ENCODE measurements around the gene DNAJC11. TPM values are rescaled to one million over a fixed set of nuclear protein-coding genes. Genes with fewer than 3 reads are reported as not detected.

The DNAJC11 gene
- total RNA-seq, 1 experiment from 2014 or later, result 93.6 TPM

DNA sequence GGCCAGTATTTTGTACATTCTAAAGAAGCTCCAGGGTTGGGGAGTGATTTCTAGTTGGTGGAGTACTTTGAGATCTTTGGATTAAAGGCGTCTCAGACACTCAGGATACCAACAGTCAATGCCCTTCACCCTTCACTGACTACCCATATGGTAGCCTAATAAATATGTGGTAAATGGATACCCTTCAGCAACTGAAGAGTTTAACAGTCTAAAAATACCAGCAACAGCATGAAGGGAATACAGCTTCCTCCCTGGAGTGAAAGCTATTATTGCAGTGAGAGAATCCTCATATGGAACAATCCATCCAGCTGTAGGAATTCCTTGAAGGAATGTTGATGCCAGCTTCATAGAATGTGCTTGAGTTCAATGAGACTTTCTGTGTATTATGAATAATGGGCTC lies 26.8 kb downstream of the DNAJC11 start:
- H3K4me1 ChIP-seq (ENCODE audit: control insufficient read depth, insufficient read depth, low read length), result no peaks in the 10 kb centered on the region
- H3K36me3 ChIP-seq (ENCODE audit: control insufficient read depth, insufficient read depth, low read length), result peaks cover 7% of the 10 kb centered on the region; the same call in 1 of the 2 replicates
- intact Hi-C loops (cut with micrococcal nuclease; ENCODE audit: unreplicated experiment) (no loop called here), in situ Hi-C loops (cut with HindIII; ENCODE audit: low pct_unique_long_range_greater_than_20kb, low sequenced_read_pairs) (no loop called here)
- ATAC-seq (no peak), DNase-seq (ENCODE audit: low read depth, low spot score) (no peak)
- no peak overlapping the region for H3K27ac ChIP-seq (ENCODE audit: low read length)
- no peaks in the 10 kb centered on the region for H3K27me3 ChIP-seq (ENCODE audit: control insufficient read depth, insufficient read depth, low read length)
- no peak overlapping the region for H3K4me3 ChIP-seq (ENCODE audit: low read depth in 2 of 2, low read length in 2 of 2)
- BruUV-seq (replicated peaks), result no TSS peak
- POLR2A ChIA-PET, result no interaction called here
- CTCF ChIA-PET, result interaction anchor here (0.7 kb wide), 1 partner anchor 97 kb away, joined by 4 read pairs; no protein-coding TSS in a partner anchor
- TF ChIP-seq SIN3A (IDR thresholded peaks at IDR 0.05; ENCODE audit: borderline replicate concordance, insufficient read depth, low read depth, low read length), result no peak
- TF ChIP-seq POLR2AphosphoS5 (IDR thresholded peaks at IDR 0.05; ENCODE audit: low read depth, low read length), result no peak
- TF ChIP-seq, protein P1, sequence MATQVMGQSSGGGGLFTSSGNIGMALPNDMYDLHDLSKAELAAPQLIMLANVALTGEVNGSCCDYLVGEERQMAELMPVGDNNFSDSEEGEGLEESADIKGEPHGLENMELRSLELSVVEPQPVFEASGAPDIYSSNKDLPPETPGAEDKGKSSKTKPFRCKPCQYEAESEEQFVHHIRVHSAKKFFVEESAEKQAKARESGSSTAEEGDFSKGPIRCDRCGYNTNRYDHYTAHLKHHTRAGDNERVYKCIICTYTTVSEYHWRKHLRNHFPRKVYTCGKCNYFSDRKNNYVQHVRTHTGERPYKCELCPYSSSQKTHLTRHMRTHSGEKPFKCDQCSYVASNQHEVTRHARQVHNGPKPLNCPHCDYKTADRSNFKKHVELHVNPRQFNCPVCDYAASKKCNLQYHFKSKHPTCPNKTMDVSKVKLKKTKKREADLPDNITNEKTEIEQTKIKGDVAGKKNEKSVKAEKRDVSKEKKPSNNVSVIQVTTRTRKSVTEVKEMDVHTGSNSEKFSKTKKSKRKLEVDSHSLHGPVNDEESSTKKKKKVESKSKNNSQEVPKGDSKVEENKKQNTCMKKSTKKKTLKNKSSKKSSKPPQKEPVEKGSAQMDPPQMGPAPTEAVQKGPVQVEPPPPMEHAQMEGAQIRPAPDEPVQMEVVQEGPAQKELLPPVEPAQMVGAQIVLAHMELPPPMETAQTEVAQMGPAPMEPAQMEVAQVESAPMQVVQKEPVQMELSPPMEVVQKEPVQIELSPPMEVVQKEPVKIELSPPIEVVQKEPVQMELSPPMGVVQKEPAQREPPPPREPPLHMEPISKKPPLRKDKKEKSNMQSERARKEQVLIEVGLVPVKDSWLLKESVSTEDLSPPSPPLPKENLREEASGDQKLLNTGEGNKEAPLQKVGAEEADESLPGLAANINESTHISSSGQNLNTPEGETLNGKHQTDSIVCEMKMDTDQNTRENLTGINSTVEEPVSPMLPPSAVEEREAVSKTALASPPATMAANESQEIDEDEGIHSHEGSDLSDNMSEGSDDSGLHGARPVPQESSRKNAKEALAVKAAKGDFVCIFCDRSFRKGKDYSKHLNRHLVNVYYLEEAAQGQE (IDR thresholded peaks at IDR 0.05; ENCODE audit: insufficient read depth in 1 of 2, low read depth in 2 of 2, low read length in 1 of 2), result no peak
- no peak for TF ChIP-seq TCF7L2 (IDR thresholded peaks at IDR 0.05; ENCODE audit: low read depth, low read length)
- TF ChIP-seq, protein P2, sequence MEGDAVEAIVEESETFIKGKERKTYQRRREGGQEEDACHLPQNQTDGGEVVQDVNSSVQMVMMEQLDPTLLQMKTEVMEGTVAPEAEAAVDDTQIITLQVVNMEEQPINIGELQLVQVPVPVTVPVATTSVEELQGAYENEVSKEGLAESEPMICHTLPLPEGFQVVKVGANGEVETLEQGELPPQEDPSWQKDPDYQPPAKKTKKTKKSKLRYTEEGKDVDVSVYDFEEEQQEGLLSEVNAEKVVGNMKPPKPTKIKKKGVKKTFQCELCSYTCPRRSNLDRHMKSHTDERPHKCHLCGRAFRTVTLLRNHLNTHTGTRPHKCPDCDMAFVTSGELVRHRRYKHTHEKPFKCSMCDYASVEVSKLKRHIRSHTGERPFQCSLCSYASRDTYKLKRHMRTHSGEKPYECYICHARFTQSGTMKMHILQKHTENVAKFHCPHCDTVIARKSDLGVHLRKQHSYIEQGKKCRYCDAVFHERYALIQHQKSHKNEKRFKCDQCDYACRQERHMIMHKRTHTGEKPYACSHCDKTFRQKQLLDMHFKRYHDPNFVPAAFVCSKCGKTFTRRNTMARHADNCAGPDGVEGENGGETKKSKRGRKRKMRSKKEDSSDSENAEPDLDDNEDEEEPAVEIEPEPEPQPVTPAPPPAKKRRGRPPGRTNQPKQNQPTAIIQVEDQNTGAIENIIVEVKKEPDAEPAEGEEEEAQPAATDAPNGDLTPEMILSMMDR (IDR thresholded peaks at IDR 0.05), result no peak
- H3K9me3 ChIP-seq (ENCODE audit: control insufficient read depth, insufficient read depth, low read depth, low read length), result no peaks in the 10 kb centered on the region

DNA sequence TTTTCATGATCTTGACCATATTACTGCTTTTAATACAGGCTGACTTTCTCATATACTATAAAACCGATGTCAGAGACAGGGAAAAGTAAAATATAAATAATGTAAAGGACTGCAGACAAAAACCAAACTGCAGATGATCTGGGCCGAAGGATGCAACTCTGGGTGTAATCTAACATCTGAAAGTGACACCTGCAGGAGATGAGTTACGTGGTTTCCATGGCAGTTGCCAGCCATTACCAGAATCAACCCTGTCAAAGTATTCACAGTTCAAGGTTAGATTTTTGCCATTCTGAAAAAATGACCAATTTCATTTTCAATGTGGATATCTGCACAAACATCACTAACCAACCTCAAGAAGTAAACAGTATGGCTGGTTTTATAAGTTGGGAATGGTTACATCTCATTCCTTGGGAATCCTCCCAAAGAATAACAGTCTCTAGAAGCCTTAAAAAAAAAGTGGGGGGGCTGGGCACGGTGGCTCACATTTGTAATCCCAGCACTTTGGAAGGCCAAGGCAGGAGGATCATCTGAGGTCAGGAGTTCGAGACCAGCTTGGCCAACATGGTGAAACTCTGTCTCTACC lies 27.7 kb downstream of the DNAJC11 start:
- Histone ChIP-seq H3K4me3 (ENCODE audit: low read depth in 2 of 2, low read length in 2 of 2) (no peak overlapping the region), H3K9me3 (ENCODE audit: control insufficient read depth, insufficient read depth, low read depth, low read length) (no peaks in the 10 kb centered on the region), H3K27ac (ENCODE audit: low read length) (no peak overlapping the region), H3K4me1 (ENCODE audit: control insufficient read depth, insufficient read depth, low read length) (no peaks in the 10 kb centered on the region), H3K27me3 (ENCODE audit: control insufficient read depth, insufficient read depth, low read length) (no peaks in the 10 kb centered on the region), H3K36me3 (ENCODE audit: control insufficient read depth, insufficient read depth, low read length) (0 out of 2 replicates have a peak, but pooled peaks cover 2% of the 10 kb centered on the region)
- in situ Hi-C loops (cut with HindIII; ENCODE audit: low pct_unique_long_range_greater_than_20kb, low sequenced_read_pairs) (no loop called here), intact Hi-C loops (cut with micrococcal nuclease; ENCODE audit: unreplicated experiment) (no loop called here)
- no peak for ATAC-seq
- ChIA-PET POLR2A (no interaction called here), CTCF (interaction anchor here (0.7 kb wide), 1 partner anchor 98 kb away, joined by 4 read pairs; no protein-coding TSS in a partner anchor)
- no TSS peak for BruUV-seq (replicated peaks)
- DNase-seq (ENCODE audit: low read depth, low spot score), result no peak
- TF ChIP-seq, protein P2 (IDR thresholded peaks at IDR 0.05), result no peak
- TF ChIP-seq TCF7L2 (IDR thresholded peaks at IDR 0.05; ENCODE audit: low read depth, low read length), result no peak
- no peak for TF ChIP-seq POLR2AphosphoS5 (IDR thresholded peaks at IDR 0.05; ENCODE audit: low read depth, low read length)
- TF ChIP-seq SIN3A (IDR thresholded peaks at IDR 0.05; ENCODE audit: borderline replicate concordance, insufficient read depth, low read depth, low read length), result no peak
- TF ChIP-seq, protein P1 (IDR thresholded peaks at IDR 0.05; ENCODE audit: insufficient read depth in 1 of 2, low read depth in 2 of 2, low read length in 1 of 2), result no peak

Measured in Panc1 (cell line).